ENCODE results near the gene RASD2.

Gene RASD2

DNA sequence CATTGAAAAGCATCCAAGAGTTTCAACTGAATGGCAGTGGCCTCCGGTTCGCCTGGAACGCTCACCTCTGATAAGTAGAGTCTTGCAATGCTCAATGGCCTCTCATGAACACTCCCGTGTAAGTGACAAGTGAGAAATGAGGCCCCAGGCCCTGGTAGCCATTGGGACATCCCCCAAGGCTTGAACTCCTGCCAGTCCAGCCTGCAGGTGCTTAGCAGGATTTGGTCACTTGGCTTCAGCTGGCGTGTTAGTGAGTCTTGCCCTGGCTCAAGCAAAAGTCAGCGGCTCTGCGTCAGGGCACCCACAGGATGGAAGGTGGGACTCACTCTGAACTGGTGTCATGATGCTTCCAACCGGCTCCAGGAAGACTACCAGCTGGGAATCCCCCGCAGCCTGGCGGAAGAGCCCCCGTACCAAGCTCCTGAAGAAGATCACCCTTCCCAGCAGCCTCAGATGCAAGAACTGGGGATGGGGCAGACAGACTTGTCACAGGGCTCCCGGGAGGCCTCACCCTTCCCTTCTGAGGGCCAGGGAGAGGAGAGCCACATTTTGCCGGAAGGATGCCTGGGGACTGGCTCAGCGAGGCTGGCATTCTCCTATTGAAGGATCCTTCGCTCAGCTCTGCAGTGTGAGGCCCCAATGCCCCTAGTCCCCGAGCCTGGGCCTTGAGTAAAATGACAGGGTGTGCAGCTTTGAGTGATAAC, 57.2 kb downstream of the RASD2 start:
- TF ChIP-seq, protein P1, sequence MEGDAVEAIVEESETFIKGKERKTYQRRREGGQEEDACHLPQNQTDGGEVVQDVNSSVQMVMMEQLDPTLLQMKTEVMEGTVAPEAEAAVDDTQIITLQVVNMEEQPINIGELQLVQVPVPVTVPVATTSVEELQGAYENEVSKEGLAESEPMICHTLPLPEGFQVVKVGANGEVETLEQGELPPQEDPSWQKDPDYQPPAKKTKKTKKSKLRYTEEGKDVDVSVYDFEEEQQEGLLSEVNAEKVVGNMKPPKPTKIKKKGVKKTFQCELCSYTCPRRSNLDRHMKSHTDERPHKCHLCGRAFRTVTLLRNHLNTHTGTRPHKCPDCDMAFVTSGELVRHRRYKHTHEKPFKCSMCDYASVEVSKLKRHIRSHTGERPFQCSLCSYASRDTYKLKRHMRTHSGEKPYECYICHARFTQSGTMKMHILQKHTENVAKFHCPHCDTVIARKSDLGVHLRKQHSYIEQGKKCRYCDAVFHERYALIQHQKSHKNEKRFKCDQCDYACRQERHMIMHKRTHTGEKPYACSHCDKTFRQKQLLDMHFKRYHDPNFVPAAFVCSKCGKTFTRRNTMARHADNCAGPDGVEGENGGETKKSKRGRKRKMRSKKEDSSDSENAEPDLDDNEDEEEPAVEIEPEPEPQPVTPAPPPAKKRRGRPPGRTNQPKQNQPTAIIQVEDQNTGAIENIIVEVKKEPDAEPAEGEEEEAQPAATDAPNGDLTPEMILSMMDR (IDR thresholded peaks at IDR 0.05; ENCODE audit: low read depth, low read length): no peak
- no peak for TF ChIP-seq MAX (IDR thresholded peaks at IDR 0.05; ENCODE audit: low read depth, low read length)
- TF ChIP-seq MYC (IDR thresholded peaks at IDR 0.05; ENCODE audit: low read depth, low read length): no peak
- TF ChIP-seq POLR2A (IDR thresholded peaks at IDR 0.05; ENCODE audit: extremely low read depth, insufficient read length): no peak
- no peak for DNase-seq (ENCODE audit: low read depth)
- H3K4me3 ChIP-seq (ENCODE audit: low read depth, low read length): no peak overlapping the region

DNA sequence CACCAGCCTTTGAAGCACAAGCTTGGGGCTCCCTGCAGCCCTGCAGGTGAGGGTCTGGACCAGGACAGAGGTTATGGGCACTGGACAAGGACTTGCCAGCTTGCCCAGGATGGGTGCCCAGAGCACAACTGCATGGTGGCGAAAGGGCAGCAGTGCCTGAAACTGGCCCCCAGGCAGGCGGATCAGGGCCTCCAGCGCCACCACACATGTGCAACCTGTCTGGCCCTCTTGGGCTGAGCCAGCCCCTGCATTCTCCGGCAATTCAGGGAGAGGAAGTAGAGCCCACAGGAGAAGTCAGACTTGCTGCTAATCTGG, 57.7 kb downstream of the RASD2 start:
- H3K4me3 ChIP-seq (ENCODE audit: low read depth, low read length): no peak overlapping the region
- DNase-seq (ENCODE audit: low read depth): no peak
- TF ChIP-seq POLR2A (IDR thresholded peaks at IDR 0.05; ENCODE audit: extremely low read depth, insufficient read length): no peak
- no peak for TF ChIP-seq MYC (IDR thresholded peaks at IDR 0.05; ENCODE audit: low read depth, low read length)
- TF ChIP-seq, protein P1 (IDR thresholded peaks at IDR 0.05; ENCODE audit: low read depth, low read length): no peak
- TF ChIP-seq MAX (IDR thresholded peaks at IDR 0.05; ENCODE audit: low read depth, low read length): no peak

GRCh38 chr22:35599364-35599763, 58.7 kb downstream of the RASD2 start:
- H3K4me3 ChIP-seq (ENCODE audit: low read depth, low read length): no peak overlapping the region
- TF ChIP-seq, protein P1 (IDR thresholded peaks at IDR 0.05; ENCODE audit: low read depth, low read length): no peak
- no peak for DNase-seq (ENCODE audit: low read depth)

- no peak for DNase-seq (ENCODE audit: low read depth)
- TF ChIP-seq POLR2A (IDR thresholded peaks at IDR 0.05; ENCODE audit: extremely low read depth, insufficient read length) (no peak), MYC (IDR thresholded peaks at IDR 0.05; ENCODE audit: low read depth, low read length) (no peak), MAX (IDR thresholded peaks at IDR 0.05; ENCODE audit: low read depth, low read length) (no peak)
- TF ChIP-seq, protein P1 (IDR thresholded peaks at IDR 0.05; ENCODE audit: low read depth, low read length): no peak
- H3K4me3 ChIP-seq (ENCODE audit: low read depth, low read length): no peak overlapping the region
Observed at GRCh38 chr22:35600476-35600875, 59.8 kb downstream of the RASD2 start.

DNA sequence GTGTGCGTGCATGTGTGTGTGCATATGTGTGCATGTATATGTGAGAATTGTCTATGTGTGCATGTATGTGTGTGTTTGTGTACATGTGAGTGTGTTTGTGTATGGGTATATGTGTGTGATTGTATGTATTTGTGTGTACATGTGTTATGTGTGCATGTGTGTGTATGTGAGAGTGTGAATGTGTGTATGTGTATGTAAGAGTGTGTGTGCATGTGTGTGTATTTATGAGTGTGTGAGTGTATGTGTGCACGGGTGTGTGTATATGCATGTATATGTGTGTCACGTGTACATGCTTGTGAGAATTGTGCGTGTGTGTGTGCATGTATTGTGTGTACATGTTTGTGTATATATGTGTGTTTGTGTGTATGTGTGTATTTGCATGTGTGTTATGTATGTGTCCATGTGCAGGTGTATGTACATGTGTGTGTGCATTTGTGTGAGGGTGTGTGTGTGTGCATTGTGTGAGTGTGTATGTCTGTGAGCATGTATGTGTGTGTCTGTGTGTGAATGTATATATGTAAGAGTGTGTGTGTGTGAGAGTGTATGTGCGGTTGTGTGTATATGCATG, 60.5 kb downstream of the RASD2 start:
- no peak for TF ChIP-seq MYC (IDR thresholded peaks at IDR 0.05; ENCODE audit: low read depth, low read length)
- TF ChIP-seq, protein P1 (IDR thresholded peaks at IDR 0.05; ENCODE audit: low read depth, low read length): no peak
- TF ChIP-seq POLR2A (IDR thresholded peaks at IDR 0.05; ENCODE audit: extremely low read depth, insufficient read length): no peak
- TF ChIP-seq MAX (IDR thresholded peaks at IDR 0.05; ENCODE audit: low read depth, low read length): no peak
- H3K4me3 ChIP-seq (ENCODE audit: low read depth, low read length): no peak overlapping the region
- no peak for DNase-seq (ENCODE audit: low read depth)

All from NB4 (cell line).